HepG2 (cell line): ENCODE results near the gene LRTM2. TPM values are rescaled to one million over a fixed set of nuclear protein-coding genes. Genes with fewer than 3 reads are reported as not detected.

ENCODE experiments used
- ATAC-seq: fragments of 200-7000 bp; cut with Tn5 transposase; 3 replicates; pipeline ENCODE4 v1.9.1; 2020; ENCODE audit warnings: mild to moderate bottlenecking, moderate library complexity
- BruUV-seq: library from RNA; stranded (reverse); fragments of 400-500 nt; replicated peaks from 2 replicates; lab custom pipeline; 2021; lab: Mats Ljungman, UMichigan
- CTCF ChIA-PET: fragments of 300-600 bp; formaldehyde crosslinking; extraction: SDS; loops from one replicate; lab custom pipeline; 2021; ENCODE audit warnings: low total read pairs, inconsistent platforms, low intra/inter-chr PET ratio; lab: Yijun Ruan, JAX
- POLR2A ChIA-PET: fragments of 350-600 bp; sonication (Branson Sonifier 250); formaldehyde crosslinking; loops from one replicate; lab custom pipeline; 2020; ENCODE audit warnings: antibody characterized with exemption, inconsistent platforms; lab: Yijun Ruan, JAX
- DNase-seq: peaks from one replicate; pipeline ENCODE4 v3.0.0-alpha.2; 2015; ENCODE audit warnings: low spot score
- FAIRE-seq: peaks from 3 replicates; lab custom pipeline; 2011; peaks lifted over from hg19 to GRCh38; lab: Jason Lieb, UNC
- H2AFZ ChIP-seq: one replicate; pipeline ENCODE4 v1.6.1; 2011; ENCODE audit warnings: low read length, inconsistent platforms
- H3K27ac ChIP-seq: fragments of 300-600 bp; 3 replicates; pipeline ENCODE4 v1.8.0; 2011; ENCODE audit warnings: mixed run types, mild to moderate bottlenecking, mixed read lengths, low read length, inconsistent platforms; ENCODE audit not compliant: insufficient read depth; ENCODE audit errors: extremely low read length
- H3K27me3 ChIP-seq, 2 experiments: fragments of 200-600 bp in 1 of 2; 2 replicates in 1 of 2; 3 replicates in 1 of 2; pipeline versions ENCODE4 v1.6.0 to v1.8.0; 2011; ENCODE audit warnings: low read length in 2 of 2, mild to moderate bottlenecking in 2 of 2, moderate library complexity in 2 of 2, inconsistent platforms in 1 of 2; ENCODE audit not compliant: insufficient read depth in 2 of 2, control insufficient read depth in 1 of 2
- H3K36me3 ChIP-seq, 2 experiments: fragments of 200-600 bp in 1 of 2; replicated peaks in 1 of 2; 2 replicates in 1 of 2; 3 replicates in 1 of 2; pipeline versions ENCODE4 v1.5.1 to v1.8.0; 2011; ENCODE audit warnings: low read length in 2 of 2, inconsistent platforms in 1 of 2; ENCODE audit not compliant: insufficient read depth in 2 of 2, control insufficient read depth in 1 of 2
- H3K4me1 ChIP-seq: 2 replicates; pipeline ENCODE4 v1.5.1; 2012; ENCODE audit warnings: low read length, inconsistent platforms; ENCODE audit not compliant: insufficient read depth
- H3K4me2 ChIP-seq: 2 replicates; pipeline ENCODE4 v1.6.0; 2011; ENCODE audit warnings: low read depth, low read length, inconsistent platforms
- H3K4me3 ChIP-seq, 3 experiments: fragments of 200-600 bp in 1 of 3; sonication (generic), shearing (Covaris generic) in 1 of 3; replicated peaks in 1 of 3; 2 replicates each; pipeline ENCODE4 v1.5.1; 2011 to 2016; ENCODE audit warnings: low read length in 3 of 3, inconsistent platforms in 2 of 3, low read depth in 2 of 3, mild to moderate bottlenecking in 2 of 3, control low read depth in 1 of 3, mixed read lengths in 1 of 3; ENCODE audit not compliant: insufficient read depth in 1 of 3
- H3K79me2 ChIP-seq: one replicate; pipeline ENCODE4 v1.6.1; 2011; ENCODE audit warnings: low read length, inconsistent platforms; ENCODE audit not compliant: insufficient read depth
- H3K9ac ChIP-seq: 2 replicates; pipeline ENCODE4 v1.6.0; 2011; ENCODE audit warnings: mild to moderate bottlenecking, low read depth, low read length, inconsistent platforms; ENCODE audit not compliant: insufficient read depth
- H3K9me3 ChIP-seq: 2 replicates; pipeline ENCODE4 v1.5.1; 2012; ENCODE audit warnings: mild to moderate bottlenecking, low read length
- H4K20me1 ChIP-seq: 2 replicates; pipeline ENCODE4 v1.6.0; 2011; ENCODE audit warnings: inconsistent platforms, mild to moderate bottlenecking, low read length, moderate library complexity; ENCODE audit not compliant: insufficient read depth
- CREB1 ChIP-seq, 2 experiments: fragments of 450-650 bp in 1 of 2; IDR thresholded peaks; 2 replicates each; pipeline ENCODE4 v1.6.1; 2016 to 2017; ENCODE audit warnings: control low read depth in 1 of 2, mild to moderate bottlenecking in 1 of 2, missing compliant biosample characterization in 1 of 2, missing genetic modification characterization in 1 of 2
- KDM5A ChIP-seq: fragments of 200-600 bp; sonication (generic); IDR thresholded peaks from 2 replicates; pipeline ENCODE4 v1.7.0; 2018; ENCODE audit warnings: antibody characterized with exemption, mild to moderate bottlenecking, low read length, borderline replicate concordance
- MEIS2 ChIP-seq: sonication (generic); formaldehyde crosslinking; IDR thresholded peaks from 2 replicates; pipeline ENCODE4 v1.9.0; 2021; ENCODE audit warnings: mild to moderate bottlenecking, missing genetic modification reagents
- NBN ChIP-seq: fragments of 450-650 bp; conservative IDR thresholded peaks from 2 replicates; pipeline ENCODE4 v1.6.1; 2017
- NFRKB ChIP-seq: fragments of 450-650 bp; IDR thresholded peaks from 2 replicates; pipeline ENCODE4 v1.6.1; 2017
- RAD51 ChIP-seq: fragments of 450-650 bp; IDR thresholded peaks from 2 replicates; pipeline ENCODE4 v1.6.1; 2016; ENCODE audit warnings: borderline replicate concordance
- SCMH1 ChIP-seq: sonication (generic); formaldehyde crosslinking; IDR thresholded peaks from 2 replicates; pipeline ENCODE4 v1.9.0; 2021; ENCODE audit warnings: missing genetic modification reagents, mild to moderate bottlenecking, borderline replicate concordance
- SOX6 ChIP-seq, 2 experiments: fragments of 450-650 bp in 1 of 2; sonication (generic) in 1 of 2; formaldehyde crosslinking in 1 of 2; IDR thresholded peaks; 2 replicates each; pipeline versions ENCODE4 v1.4.0 to v1.6.1; 2017 to 2020; ENCODE audit warnings: antibody characterized with exemption in 1 of 2, mild to moderate bottlenecking in 1 of 2, missing genetic modification reagents in 1 of 2
- ZNF143 ChIP-seq: sonication (generic); formaldehyde crosslinking; IDR thresholded peaks from 2 replicates; pipeline ENCODE4 v1.4.0; 2020; ENCODE audit warnings: missing genetic modification reagents
- ZNF253 ChIP-seq: sonication (generic); formaldehyde crosslinking; IDR thresholded peaks from 2 replicates; pipeline ENCODE4 v1.8.0; 2022; ENCODE audit warnings: mild to moderate bottlenecking, missing genetic modification reagents, borderline replicate concordance
- ZNF501 ChIP-seq: sonication (generic); formaldehyde crosslinking; IDR thresholded peaks from 2 replicates; pipeline ENCODE4 v1.5.1; 2020; ENCODE audit warnings: mild to moderate bottlenecking, moderate library complexity, missing genetic modification reagents
- ZNF614 ChIP-seq: IDR thresholded peaks from 2 replicates; pipeline ENCODE4 v1.6.1; 2018; ENCODE audit warnings: missing biosample characterization, missing genetic modification reagents, inconsistent platforms, borderline replicate concordance
- ZNF713 ChIP-seq: sonication (generic); formaldehyde crosslinking; IDR thresholded peaks from 2 replicates; pipeline ENCODE4 v1.4.0; 2020; ENCODE audit warnings: mild to moderate bottlenecking, missing genetic modification reagents
- ZSCAN22 ChIP-seq: sonication (generic); formaldehyde crosslinking; IDR thresholded peaks from 2 replicates; pipeline ENCODE4 v1.4.0; 2020; ENCODE audit warnings: mild to moderate bottlenecking, missing genetic modification reagents
- WGBS: methylation state at CpG from one replicate; pipeline ENCODE4 v1.1.6; 2017; ENCODE audit warnings: low lambda C conversion rate; 5-methylcytosine and 5-hydroxymethylcytosine counted together
- in situ Hi-C: cut with HindIII; loops from 2 replicates; pipeline ENCODE4 v1.10.0; 2017; ENCODE audit warnings: low pct_unique_long_range_greater_than_20kb; ENCODE audit not compliant: extremely low pct_ligation_motif_present
- intact Hi-C: fragments of 100-400 bp; cut with micrococcal nuclease; formaldehyde crosslinking; loops from one replicate; pipeline ENCODE4 v1.10.0; 2022; ENCODE audit not compliant: unreplicated experiment
- polyA plus RNA-seq, 8 experiments: library from polyadenylated mRNA; depleted of rRNA in 3 of 8; stranded (reverse) in 7 of 8; unstranded in 1 of 8; fragments of >200 nt; fragmentation: Illumina TruSeq in 4 of 8; extraction: Trizol in 4 of 8; gene quantifications; 2 replicates each; pipeline versions ENCODE4 v1.2.1 to v1.2.3, GENCODE V29; 2011 to 2016; ENCODE audit warnings: low read depth in 4 of 8, missing spikeins in 1 of 8, mixed read lengths in 1 of 8; ENCODE audit not compliant: insufficient read depth in 1 of 8
- total RNA-seq, 5 experiments: library from RNA; depleted of rRNA; stranded (reverse); fragments of >200 nt; fragmentation: Illumina TruSeq; extraction: Trizol; gene quantifications; 2 replicates each; pipeline ENCODE4 v1.2.3, GENCODE V29; 2016; ENCODE audit warnings: low read depth in 1 of 5
- TF ChIP-seq, protein P1 (sequence below): sonication (generic); formaldehyde crosslinking; IDR thresholded peaks from 2 replicates; pipeline ENCODE4 v1.8.1; 2023; ENCODE audit warnings: missing genetic modification reagents, inconsistent platforms, borderline replicate concordance
- TF ChIP-seq, protein P2 (sequence below): sonication (generic); formaldehyde crosslinking; IDR thresholded peaks from 2 replicates; pipeline ENCODE4 v1.5.0; 2020; ENCODE audit warnings: mild to moderate bottlenecking, missing genetic modification reagents, borderline replicate concordance
- TF ChIP-seq, protein P3 (sequence below): sonication (generic); formaldehyde crosslinking; IDR thresholded peaks from 2 replicates; pipeline ENCODE4 v1.4.0; 2020; ENCODE audit warnings: mild to moderate bottlenecking, missing genetic modification reagents

The LRTM2 gene
- total and polyA plus RNA-seq, 2 of the 13 experiments (the other 11 are each of a cell fraction or from before 2014, with no cell fraction given), result 0.09 TPM; not detected in 1

DNA sequence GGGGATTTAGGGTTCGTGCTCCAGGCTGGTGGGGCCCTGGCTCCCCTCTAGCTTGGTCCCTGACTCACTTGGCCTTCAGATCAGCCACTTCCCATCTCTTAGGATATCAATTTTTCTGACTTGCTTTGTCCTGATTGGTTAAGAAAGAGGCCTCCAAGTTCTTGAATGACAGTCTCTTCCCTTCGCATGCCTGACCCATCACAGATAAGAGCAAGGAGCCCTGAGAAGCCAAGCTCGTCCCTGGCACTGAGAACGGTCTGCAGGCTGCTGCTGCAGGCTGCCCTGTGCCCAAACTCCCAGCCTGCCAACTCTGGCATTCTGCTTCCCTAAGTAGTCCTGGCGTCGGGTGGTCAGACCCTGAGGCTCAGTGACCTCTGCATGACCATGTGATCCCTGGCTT lies 794 bp upstream of the LRTM2 start (continued):
- TF ChIP-seq, protein P1, sequence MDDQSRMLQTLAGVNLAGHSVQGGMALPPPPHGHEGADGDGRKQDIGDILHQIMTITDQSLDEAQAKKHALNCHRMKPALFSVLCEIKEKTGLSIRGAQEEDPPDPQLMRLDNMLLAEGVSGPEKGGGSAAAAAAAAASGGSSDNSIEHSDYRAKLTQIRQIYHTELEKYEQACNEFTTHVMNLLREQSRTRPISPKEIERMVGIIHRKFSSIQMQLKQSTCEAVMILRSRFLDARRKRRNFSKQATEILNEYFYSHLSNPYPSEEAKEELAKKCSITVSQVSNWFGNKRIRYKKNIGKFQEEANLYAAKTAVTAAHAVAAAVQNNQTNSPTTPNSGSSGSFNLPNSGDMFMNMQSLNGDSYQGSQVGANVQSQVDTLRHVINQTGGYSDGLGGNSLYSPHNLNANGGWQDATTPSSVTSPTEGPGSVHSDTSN (CRISPR knock-in tag), result no peak
- no peak for TF ChIP-seq ZNF614
- TF ChIP-seq, protein P2, sequence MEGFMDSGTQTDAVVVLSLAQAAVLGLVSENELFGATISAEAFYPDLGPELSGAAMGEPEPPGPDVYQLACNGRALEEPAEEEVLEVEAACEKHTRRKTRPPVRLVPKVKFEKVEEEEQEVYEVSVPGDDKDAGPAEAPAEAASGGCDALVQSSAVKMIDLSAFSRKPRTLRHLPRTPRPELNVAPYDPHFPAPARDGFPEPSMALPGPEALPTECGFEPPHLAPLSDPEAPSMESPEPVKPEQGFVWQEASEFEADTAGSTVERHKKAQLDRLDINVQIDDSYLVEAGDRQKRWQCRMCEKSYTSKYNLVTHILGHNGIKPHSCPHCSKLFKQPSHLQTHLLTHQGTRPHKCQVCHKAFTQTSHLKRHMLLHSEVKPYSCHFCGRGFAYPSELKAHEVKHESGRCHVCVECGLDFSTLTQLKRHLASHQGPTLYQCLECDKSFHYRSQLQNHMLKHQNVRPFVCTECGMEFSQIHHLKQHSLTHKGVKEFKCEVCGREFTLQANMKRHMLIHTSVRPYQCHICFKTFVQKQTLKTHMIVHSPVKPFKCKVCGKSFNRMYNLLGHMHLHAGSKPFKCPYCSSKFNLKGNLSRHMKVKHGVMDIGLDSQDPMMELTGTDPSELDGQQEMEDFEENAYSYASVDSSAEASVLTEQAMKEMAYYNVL (CRISPR knock-in tag), result no peak
- no peak for TF ChIP-seq ZNF253 (CRISPR knock-in tag)

DNA sequence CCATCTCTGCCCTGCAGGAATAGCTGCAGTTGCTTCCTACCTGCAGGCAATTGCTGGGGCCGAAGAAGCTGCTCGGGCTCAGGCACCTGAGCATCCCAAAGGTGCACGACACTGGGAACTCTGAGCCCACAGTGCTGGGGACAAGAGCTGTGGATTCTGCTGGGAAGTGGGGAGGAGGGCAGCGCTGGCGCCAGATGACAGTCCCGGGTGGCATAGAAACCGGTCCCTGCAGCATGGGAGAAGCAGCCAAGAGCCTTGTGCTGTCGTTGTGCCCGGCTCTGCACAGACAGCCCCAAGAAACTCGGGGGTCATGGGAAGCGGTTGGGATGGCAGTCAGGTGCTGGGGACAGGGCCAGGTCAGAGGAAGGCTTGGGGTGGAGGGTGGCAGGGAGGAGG lies 529 bp downstream of the LRTM2 start:
- ChIA-PET POLR2A (interaction anchor here (1.9 kb wide), 1 partner anchor 9 kb away, joined by 15 read pairs; no protein-coding TSS in a partner anchor), CTCF (no interaction called here)
- intact Hi-C loops (no loop called here), in situ Hi-C loops (no loop called here)
- peaks cover 59% of the 10 kb centered on the region for H3K4me1 ChIP-seq
- no peak for ATAC-seq
- no peaks in the 10 kb centered on the region for H3K36me3 ChIP-seq
- H3K79me2 ChIP-seq, result no peaks in the 10 kb centered on the region
- no peak for FAIRE-seq
- 71% methylated on average over 7 of the region's 11 CpGs for WGBS
- no peaks in the 10 kb centered on the region for H3K9me3 ChIP-seq
- H3K27ac ChIP-seq, result no peak overlapping the region
- no peak overlapping the region for H3K4me2 ChIP-seq
- no peak overlapping the region for H3K4me3 ChIP-seq
- H3K27me3 ChIP-seq, result peaks cover 15 to 50% of the 10 kb centered on the region in 2 experiments
- H2AFZ ChIP-seq, result no peak overlapping the region
- BruUV-seq, result no TSS peak
- H4K20me1 ChIP-seq, result no peaks in the 10 kb centered on the region
- no peak for DNase-seq
- H3K9ac ChIP-seq, result no peak overlapping the region
- TF ChIP-seq, protein P3, sequence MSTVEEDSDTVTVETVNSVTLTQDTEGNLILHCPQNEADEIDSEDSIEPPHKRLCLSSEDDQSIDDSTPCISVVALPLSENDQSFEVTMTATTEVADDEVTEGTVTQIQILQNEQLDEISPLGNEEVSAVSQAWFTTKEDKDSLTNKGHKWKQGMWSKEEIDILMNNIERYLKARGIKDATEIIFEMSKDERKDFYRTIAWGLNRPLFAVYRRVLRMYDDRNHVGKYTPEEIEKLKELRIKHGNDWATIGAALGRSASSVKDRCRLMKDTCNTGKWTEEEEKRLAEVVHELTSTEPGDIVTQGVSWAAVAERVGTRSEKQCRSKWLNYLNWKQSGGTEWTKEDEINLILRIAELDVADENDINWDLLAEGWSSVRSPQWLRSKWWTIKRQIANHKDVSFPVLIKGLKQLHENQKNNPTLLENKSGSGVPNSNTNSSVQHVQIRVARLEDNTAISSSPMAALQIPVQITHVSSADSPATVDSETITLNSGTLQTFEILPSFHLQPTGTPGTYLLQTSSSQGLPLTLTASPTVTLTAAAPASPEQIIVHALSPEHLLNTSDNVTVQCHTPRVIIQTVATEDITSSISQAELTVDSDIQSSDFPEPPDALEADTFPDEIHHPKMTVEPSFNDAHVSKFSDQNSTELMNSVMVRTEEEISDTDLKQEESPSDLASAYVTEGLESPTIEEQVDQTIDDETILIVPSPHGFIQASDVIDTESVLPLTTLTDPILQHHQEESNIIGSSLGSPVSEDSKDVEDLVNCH (CRISPR knock-in tag), result no peak
- TF ChIP-seq ZSCAN22 (CRISPR knock-in tag) (no peak), NFRKB (no peak), ZNF614 (no peak), KDM5A (no peak), ZNF143 (CRISPR knock-in tag) (no peak), ZNF501 (CRISPR knock-in tag) (no peak), ZNF713 (CRISPR knock-in tag) (no peak), CREB1 (IDR thresholded peaks at IDR 0.05) (no peak), CREB1 (CRISPR knock-in tag; IDR thresholded peaks at IDR 0.05) (no peak), SCMH1 (CRISPR knock-in tag) (no peak), RAD51 (no peak), MEIS2 (CRISPR knock-in tag) (no peak), SOX6 (IDR thresholded peaks at IDR 0.05) (no peak), SOX6 (CRISPR knock-in tag; IDR thresholded peaks at IDR 0.05) (no peak), NBN (no peak)
